IMR-90 (cell line): ENCODE measurements around the gene CPN2.

Experiments used
- CEBPB ChIP-seq: IDR thresholded peaks from 2 replicates; pipeline ENCODE4 v1.6.1; 2012; ENCODE audit warnings: low read depth, low read length, improper control_type of control experiment
- CTCF ChIP-seq: conservative IDR thresholded peaks from 2 replicates; pipeline ENCODE4 v1.5.1; 2012; ENCODE audit warnings: mild to moderate bottlenecking, low read depth, low read length, improper control_type of control experiment
- FOS ChIP-seq: fragments of 150-350 bp; IDR thresholded peaks from 2 replicates; pipeline ENCODE4 v1.6.1; 2016; ENCODE audit warnings: low read depth, low read length
- MAFK ChIP-seq: IDR thresholded peaks from 2 replicates; pipeline ENCODE4 v1.6.1; 2012; ENCODE audit warnings: low read depth, low read length, improper control_type of control experiment
- MXI1 ChIP-seq: IDR thresholded peaks from 2 replicates; pipeline ENCODE4 v1.6.1; 2012; ENCODE audit warnings: low read depth, mild to moderate bottlenecking, low read length, moderate library complexity, borderline replicate concordance
- NFE2L2 ChIP-seq: fragments of 150-350 bp; IDR thresholded peaks from 2 replicates; pipeline ENCODE4 v1.6.1; 2016; ENCODE audit warnings: low read depth, mild to moderate bottlenecking, low read length
- POLR2A ChIP-seq: IDR thresholded peaks from 2 replicates; pipeline ENCODE4 v1.6.1; 2012; ENCODE audit warnings: mild to moderate bottlenecking, low read depth, low read length
- RAD21 ChIP-seq: IDR thresholded peaks from 2 replicates; pipeline ENCODE4 v1.6.1; 2012; ENCODE audit warnings: low read length, improper control_type of control experiment
- RCOR1 ChIP-seq: IDR thresholded peaks from 2 replicates; pipeline ENCODE4 v1.6.1; 2012; ENCODE audit warnings: mild to moderate bottlenecking, low read length, improper control_type of control experiment; ENCODE audit not compliant: insufficient replicate concordance
- USF2 ChIP-seq: fragments of 150-350 bp; IDR thresholded peaks from 2 replicates; pipeline ENCODE4 v1.6.1; 2017; ENCODE audit warnings: mild to moderate bottlenecking, antibody characterized with exemption, low read length, low read depth

DNA sequence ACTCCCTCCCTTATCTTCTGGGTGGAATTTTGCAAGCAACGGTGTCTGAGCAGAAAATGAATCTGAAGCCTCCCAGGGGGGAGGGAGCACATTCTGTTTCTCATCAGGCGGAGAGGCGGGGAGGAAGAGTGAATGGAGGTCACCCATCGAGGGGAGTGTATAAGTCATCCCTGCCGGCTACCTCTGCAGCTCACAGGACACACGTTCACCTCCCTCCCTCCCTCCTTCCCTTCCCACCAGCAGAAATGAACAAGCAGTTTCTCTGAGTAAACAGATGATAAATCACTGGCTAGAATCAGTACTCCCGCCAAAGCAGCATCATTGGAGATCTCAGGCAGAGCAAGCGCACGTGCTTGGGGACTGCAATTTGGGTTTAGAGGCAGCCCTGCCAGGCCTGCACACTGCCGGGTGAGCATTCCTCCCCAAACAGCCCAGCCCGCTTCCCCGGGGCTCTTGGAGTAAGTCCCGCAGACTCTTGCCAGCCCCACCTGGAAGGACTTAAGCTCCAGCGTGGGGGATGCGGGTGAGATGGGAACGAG lies 38.3 kb downstream of the CPN2 start:
- TF ChIP-seq CTCF (no peak), CEBPB (no peak), POLR2A (no peak), MXI1 (no peak), MAFK (no peak), RAD21 (no peak), FOS (no peak), USF2 (no peak), RCOR1 (no peak), NFE2L2 (no peak)
